HCT116 (cell line): ENCODE measurements around the gene UMAD1. TPM values are rescaled to one million over a fixed set of nuclear protein-coding genes. Genes with fewer than 3 reads are reported as not detected.

Experiments
- ATAC-seq: fragments of 200-7000 bp; cut with Tn5 transposase; 2 replicates; pipeline ENCODE4 v1.9.1; 2020; ENCODE audit warnings: mild to moderate bottlenecking, moderate library complexity
- BruUV-seq: library from RNA; stranded (reverse); fragments of 400-500 nt; replicated peaks from 2 replicates; lab custom pipeline; 2021; lab: Mats Ljungman, UMichigan
- CTCF ChIA-PET: fragments of 300-600 bp; sonication (Branson Sonifier 250); formaldehyde crosslinking; loops from one replicate; lab custom pipeline; 2021; ENCODE audit warnings: antibody characterized with exemption; lab: Charles Lee
- POLR2A ChIA-PET: fragments of 300-600, 350-600 bp; sonication (Branson Sonifier 250); formaldehyde crosslinking; loops from one replicate; lab custom pipeline; 2021; ENCODE audit warnings: antibody characterized with exemption; lab: Charles Lee
- RAD21 ChIA-PET, 2 experiments: fragments of 300-600 bp; sonication (Branson Sonifier 250); formaldehyde crosslinking; loops; one replicate each; lab custom pipeline; 2023; ENCODE audit warnings: low total read pairs in 2 of 2; ENCODE audit not compliant: uncharacterized antibody in 2 of 2, unreplicated experiment in 2 of 2, low non-redundant PET in 1 of 2; lab: Charles Lee
- DNase-seq: peaks from one replicate; pipeline ENCODE4 v3.0.0-alpha.2; 2010; ENCODE audit warnings: low read depth, low spot score
- H2AFZ ChIP-seq: fragments of 200-600 bp; shearing (Covaris generic), sonication (generic); 2 replicates; pipeline ENCODE4 v1.6.1; 2017; ENCODE audit warnings: low read depth, mixed run types, mixed read lengths, antibody characterized with exemption, low read length; ENCODE audit not compliant: poor library complexity, severe bottlenecking
- H3K27ac ChIP-seq: 2 replicates; pipeline ENCODE4 v1.5.1; 2012; ENCODE audit warnings: low read depth, low read length
- H3K27me3 ChIP-seq: fragments of 200-600 bp; sonication (generic); 2 replicates; pipeline ENCODE4 v1.6.1; 2016; ENCODE audit warnings: mixed run types, low read length, mixed read lengths; ENCODE audit not compliant: insufficient read depth
- H3K36me3 ChIP-seq, 2 experiments: fragments of 200-500 bp in 1 of 2; fragments of 200-600 bp in 1 of 2; sonication (Bioruptor generic) in 1 of 2; sonication (generic) in 1 of 2; 2 replicates each; pipeline versions ENCODE4 v1.5.1 to v1.6.1; 2014 to 2016; ENCODE audit warnings: low read length in 2 of 2, inconsistent platforms in 1 of 2, mixed read lengths in 1 of 2, mixed run types in 1 of 2; ENCODE audit not compliant: insufficient read depth in 2 of 2, control insufficient read depth in 1 of 2
- H3K4me1 ChIP-seq, 2 experiments: fragments of 200-600 bp in 1 of 2; sonication (generic) in 1 of 2; 2 replicates each; pipeline versions ENCODE4 v1.5.1 to v1.6.1; 2012 to 2017; ENCODE audit warnings: low read length in 2 of 2, inconsistent platforms in 1 of 2, mild to moderate bottlenecking in 1 of 2, mixed read lengths in 1 of 2, mixed run types in 1 of 2, moderate library complexity in 1 of 2; ENCODE audit not compliant: insufficient read depth in 2 of 2, control insufficient read depth in 1 of 2
- H3K4me2 ChIP-seq: fragments of 200-600 bp; sonication (generic); 2 replicates; pipeline ENCODE4 v1.6.1; 2017; ENCODE audit warnings: mixed run types, low read length, mixed read lengths
- H3K4me3 ChIP-seq, 2 experiments: fragments of 200-600 bp in 1 of 2; sonication (generic) in 1 of 2; replicated peaks in 1 of 2; 2 replicates each; pipeline ENCODE4 v1.5.1; 2011 to 2016; ENCODE audit warnings: low read length in 2 of 2, control low read depth in 1 of 2, low read depth in 1 of 2, mild to moderate bottlenecking in 1 of 2, mixed read lengths in 1 of 2, mixed run types in 1 of 2
- H3K79me2 ChIP-seq: fragments of 200-600 bp; sonication (generic); 2 replicates; pipeline ENCODE4 v1.6.1; 2017; ENCODE audit warnings: mild to moderate bottlenecking, mixed run types, low read length, moderate library complexity, mixed read lengths; ENCODE audit not compliant: insufficient read depth
- H3K9ac ChIP-seq: fragments of 200-600 bp; sonication (generic); 2 replicates; pipeline ENCODE4 v1.6.1; 2016; ENCODE audit warnings: low read length, mixed read lengths
- H3K9me2 ChIP-seq: fragments of 200-600 bp; sonication (generic), shearing (Covaris generic); 2 replicates; pipeline ENCODE4 v1.6.1; 2017; ENCODE audit warnings: mixed run types, mild to moderate bottlenecking, moderate library complexity; ENCODE audit not compliant: insufficient read depth
- H3K9me3 ChIP-seq, 2 experiments: fragments of 200-500 bp in 1 of 2; fragments of 200-600 bp in 1 of 2; sonication (Bioruptor generic) in 1 of 2; sonication (generic) in 1 of 2; 2 replicates each; pipeline ENCODE4 v1.6.1; 2014 to 2017; ENCODE audit warnings: low read length in 2 of 2, mixed read lengths in 2 of 2, inconsistent platforms in 1 of 2, low read depth in 1 of 2, mild to moderate bottlenecking in 1 of 2, mixed run types in 1 of 2, moderate library complexity in 1 of 2; ENCODE audit not compliant: control insufficient read depth in 1 of 2, insufficient read depth in 1 of 2
- H4K20me1 ChIP-seq: fragments of 200-600 bp; sonication (generic), shearing (Covaris generic); 2 replicates; pipeline ENCODE4 v1.6.1; 2017; ENCODE audit warnings: mixed run types, mild to moderate bottlenecking, moderate library complexity; ENCODE audit not compliant: insufficient read depth
- CBX3 ChIP-seq: IDR thresholded peaks from 2 replicates; pipeline ENCODE4 v1.6.1; 2012; ENCODE audit warnings: low read depth
- CTCF ChIP-seq, 3 experiments: fragments of 200-600 bp in 1 of 3; sonication (generic) in 1 of 3; IDR thresholded peaks in 2 of 3; conservative IDR thresholded peaks in 1 of 3; 2 replicates each; pipeline ENCODE4 v1.5.1; 2012 to 2017; ENCODE audit warnings: low read depth in 2 of 3, low read length in 2 of 3, antibody characterized with exemption in 1 of 3, borderline replicate concordance in 1 of 3, control low read depth in 1 of 3, mild to moderate bottlenecking in 1 of 3, mixed read lengths in 1 of 3, mixed run types in 1 of 3, moderate library complexity in 1 of 3; ENCODE audit not compliant: insufficient read depth in 1 of 3
- EGR1 ChIP-seq: IDR thresholded peaks from 2 replicates; pipeline ENCODE4 v1.6.1; 2012; ENCODE audit warnings: low read depth
- ELF1 ChIP-seq: IDR thresholded peaks from 2 replicates; pipeline ENCODE4 v1.6.1; 2012; ENCODE audit warnings: low read depth, borderline replicate concordance
- EZH2 ChIP-seq: fragments of 200-600 bp; sonication (generic); IDR thresholded peaks from 2 replicates; pipeline ENCODE4 v1.6.1; 2017; ENCODE audit warnings: antibody characterized with exemption, mixed run types
- EZH2phosphoT487 ChIP-seq: fragments of 200-600 bp; IDR thresholded peaks from 2 replicates; pipeline ENCODE4 v1.6.1; 2018; ENCODE audit warnings: antibody characterized with exemption, borderline replicate concordance
- FOSL1 ChIP-seq: IDR thresholded peaks from 2 replicates; pipeline ENCODE4 v1.6.1; 2012; ENCODE audit warnings: low read depth
- JUND ChIP-seq: IDR thresholded peaks from 2 replicates; pipeline ENCODE4 v1.6.1; 2012
- POLR2A ChIP-seq: IDR thresholded peaks from 2 replicates; pipeline ENCODE4 v1.7.0; 2011; ENCODE audit warnings: borderline replicate concordance; ENCODE audit not compliant: insufficient read depth, insufficient read length; ENCODE audit errors: extremely low read depth
- SIN3A ChIP-seq: IDR thresholded peaks from 2 replicates; pipeline ENCODE4 v1.6.1; 2012; ENCODE audit warnings: low read depth
- SP1 ChIP-seq: IDR thresholded peaks from 2 replicates; pipeline ENCODE4 v1.6.1; 2012; ENCODE audit warnings: low read depth
- YY1 ChIP-seq: IDR thresholded peaks from 2 replicates; pipeline ENCODE4 v1.6.1; 2011; ENCODE audit warnings: low read length, low read depth, moderate library complexity, mild to moderate bottlenecking; ENCODE audit not compliant: insufficient replicate concordance; ENCODE audit errors: extremely low read depth
- ZFX ChIP-seq: fragments of 450-650 bp; IDR thresholded peaks from 2 replicates; pipeline ENCODE4 v1.6.1; 2017
- ZNF274 ChIP-seq: fragments of 200-500 bp; sonication (Bioruptor generic); IDR thresholded peaks from 2 replicates; pipeline ENCODE4 v1.6.1; 2014; ENCODE audit warnings: mild to moderate bottlenecking, low read depth, low read length, inconsistent platforms
- intact Hi-C: fragments of 100-400 bp; cut with micrococcal nuclease; formaldehyde crosslinking; loops from 2 replicates; pipeline ENCODE4 v1.10.0; 2022
- total RNA-seq: library from RNA; stranded (reverse); gene quantifications from one replicate; pipeline ENCODE4 v1.2.1, GENCODE V29; 2021; ENCODE audit not compliant: unreplicated experiment
- TF ChIP-seq, protein P1 (sequence below): IDR thresholded peaks from 2 replicates; pipeline ENCODE4 v1.6.1; 2012
- TF ChIP-seq, protein P2 (sequence below): IDR thresholded peaks from 2 replicates; pipeline ENCODE4 v1.6.1; 2012
- TF ChIP-seq, protein P3 (sequence below): IDR thresholded peaks from 2 replicates; pipeline ENCODE4 v1.6.1; 2011; ENCODE audit warnings: mild to moderate bottlenecking, low read length, moderate library complexity; ENCODE audit not compliant: insufficient replicate concordance; ENCODE audit errors: extremely low read depth

Gene UMAD1
- total RNA-seq, 1 experiment from 2014 or later: 12.7 TPM

- intact Hi-C loops: no loop called here
- H3K27me3 ChIP-seq: no peaks in the 10 kb centered on the region
- no peak for TF ChIP-seq JUND
- H4K20me1 ChIP-seq: no peaks in the 10 kb centered on the region
- H2AFZ ChIP-seq: no peak overlapping the region
- no peaks in the 10 kb centered on the region for H3K79me2 ChIP-seq
- H3K9ac ChIP-seq: no peak overlapping the region
- BruUV-seq: no TSS peak
- H3K27ac ChIP-seq: no peak overlapping the region
- DNase-seq (no peak), ATAC-seq (no peak)
- ChIA-PET CTCF (no interaction called here), POLR2A (no interaction called here), RAD21 (no interaction called here)
- H3K4me1 ChIP-seq: no peaks in the 10 kb centered on the region
- H3K9me3 ChIP-seq: no peaks in the 10 kb centered on the region
- no peak overlapping the region for H3K4me3 ChIP-seq
- no peaks in the 10 kb centered on the region for H3K36me3 ChIP-seq
- H3K9me2 ChIP-seq: no peaks in the 10 kb centered on the region
- no peak overlapping the region for H3K4me2 ChIP-seq
These were observed 200.5 kb downstream of the UMAD1 start for GRCh38 chr7:7841027-7841426.

- Histone ChIP-seq H3K4me2 (no peak overlapping the region), H3K4me3 (no peak overlapping the region), H3K36me3 (no peaks in the 10 kb centered on the region), H2AFZ (no peak overlapping the region), H3K27ac (no peak overlapping the region), H3K9me3 (no peaks in the 10 kb centered on the region), H3K9ac (no peak overlapping the region), H4K20me1 (no peaks in the 10 kb centered on the region), H3K27me3 (no peaks in the 10 kb centered on the region), H3K4me1 (no peaks in the 10 kb centered on the region), H3K9me2 (no peaks in the 10 kb centered on the region), H3K79me2 (no peaks in the 10 kb centered on the region)
- ChIA-PET POLR2A (no interaction called here), RAD21 (no interaction called here), CTCF (no interaction called here)
- no TSS peak for BruUV-seq
- intact Hi-C loops: no loop called here
- ATAC-seq (no peak), DNase-seq (no peak)
- no peak for TF ChIP-seq SP1
- TF ChIP-seq ZNF274: no peak
- no peak for TF ChIP-seq EGR1
- TF ChIP-seq ZFX: no peak
- TF ChIP-seq ELF1: no peak
- TF ChIP-seq CBX3: no peak
- TF ChIP-seq SIN3A: no peak
- no peak for TF ChIP-seq CTCF (IDR thresholded peaks at IDR 0.05 in 2 of 3, conservative IDR thresholded peaks at IDR 0.05 in 1 of 3; ENCODE audit: borderline replicate concordance in 1 of 3, insufficient read depth in 1 of 3, low read depth in 2 of 3, low read length in 2 of 3)
- TF ChIP-seq FOSL1: no peak
- TF ChIP-seq, protein P1, sequence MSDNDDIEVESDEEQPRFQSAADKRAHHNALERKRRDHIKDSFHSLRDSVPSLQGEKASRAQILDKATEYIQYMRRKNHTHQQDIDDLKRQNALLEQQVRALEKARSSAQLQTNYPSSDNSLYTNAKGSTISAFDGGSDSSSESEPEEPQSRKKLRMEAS: no peak
- no peak for TF ChIP-seq EZH2phosphoT487
- TF ChIP-seq EZH2: no peak
- TF ChIP-seq POLR2A: no peak
- TF ChIP-seq, protein P2, sequence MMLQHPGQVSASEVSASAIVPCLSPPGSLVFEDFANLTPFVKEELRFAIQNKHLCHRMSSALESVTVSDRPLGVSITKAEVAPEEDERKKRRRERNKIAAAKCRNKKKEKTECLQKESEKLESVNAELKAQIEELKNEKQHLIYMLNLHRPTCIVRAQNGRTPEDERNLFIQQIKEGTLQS: no peak
- no peak for TF ChIP-seq YY1
- TF ChIP-seq JUND: no peak
- TF ChIP-seq, protein P3, sequence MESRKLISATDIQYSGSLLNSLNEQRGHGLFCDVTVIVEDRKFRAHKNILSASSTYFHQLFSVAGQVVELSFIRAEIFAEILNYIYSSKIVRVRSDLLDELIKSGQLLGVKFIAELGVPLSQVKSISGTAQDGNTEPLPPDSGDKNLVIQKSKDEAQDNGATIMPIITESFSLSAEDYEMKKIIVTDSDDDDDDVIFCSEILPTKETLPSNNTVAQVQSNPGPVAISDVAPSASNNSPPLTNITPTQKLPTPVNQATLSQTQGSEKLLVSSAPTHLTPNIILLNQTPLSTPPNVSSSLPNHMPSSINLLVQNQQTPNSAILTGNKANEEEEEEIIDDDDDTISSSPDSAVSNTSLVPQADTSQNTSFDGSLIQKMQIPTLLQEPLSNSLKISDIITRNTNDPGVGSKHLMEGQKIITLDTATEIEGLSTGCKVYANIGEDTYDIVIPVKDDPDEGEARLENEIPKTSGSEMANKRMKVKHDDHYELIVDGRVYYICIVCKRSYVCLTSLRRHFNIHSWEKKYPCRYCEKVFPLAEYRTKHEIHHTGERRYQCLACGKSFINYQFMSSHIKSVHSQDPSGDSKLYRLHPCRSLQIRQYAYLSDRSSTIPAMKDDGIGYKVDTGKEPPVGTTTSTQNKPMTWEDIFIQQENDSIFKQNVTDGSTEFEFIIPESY: no peak
These were observed 202.7 kb downstream of the UMAD1 start for GRCh38 chr7:7843240-7843639.
